Motor neuron (in vitro differentiated cells): ENCODE data around the gene MYBPH. TPM values are rescaled to one million over a fixed set of nuclear protein-coding genes. Genes with fewer than 3 reads are reported as not detected.
A peak's percentile ranks its signal among the peaks of the same experiment; 100 is the strongest.

ENCODE experiments used
- ATAC-seq, 8 experiments: fragments of 200-7000 bp; cut with Tn5 transposase; replicated peaks in 6 of 8; 2 replicates each; pipeline ENCODE4 v1.8.0; 2021; ENCODE audit warnings: mild to moderate bottlenecking in 8 of 8, moderate library complexity in 8 of 8
- H3K27ac ChIP-seq, 2 donors: fragments of 250-450 bp; sonication (Bioruptor Pico); 2 replicates each; pipeline ENCODE4 v1.9.0; 2021; ENCODE audit warnings: antibody characterized with exemption in 2 of 2, mild to moderate bottlenecking in 2 of 2, moderate library complexity in 1 of 2
- H3K4me1 ChIP-seq, 2 donors: fragments of 250-450 bp; sonication (Bioruptor Pico); replicated peaks in 1 of 2; 2 replicates each; pipeline ENCODE4 v1.6.1; 2021; ENCODE audit warnings: antibody characterized with exemption in 2 of 2, mild to moderate bottlenecking in 2 of 2, moderate library complexity in 1 of 2
- H3K4me3 ChIP-seq, 5 donors: fragments of 250-450 bp; sonication (Bioruptor Pico); 2 replicates each; pipeline ENCODE4 v1.9.0; 2021; ENCODE audit warnings: antibody characterized with exemption in 5 of 5, mild to moderate bottlenecking in 5 of 5, moderate library complexity in 4 of 5
- WGBS, 10 experiments: fragments of 450-650 bp; shearing (Covaris generic); methylation state at CpG; one replicate each; pipeline ENCODE4 v1.0.0; 2022; 5-methylcytosine and 5-hydroxymethylcytosine counted together
- in situ Hi-C, 9 experiments: fragments of 400-800 bp; cut with MboI; loops; one replicate each; pipeline ENCODE4 v1.15.0; 2021; ENCODE audit warnings: low sequenced_read_pairs in 9 of 9, low pct_unique_long_range_greater_than_20kb in 2 of 9; ENCODE audit not compliant: unreplicated experiment in 9 of 9
- total RNA-seq, 8 experiments: library from RNA; unstranded; fragments of 300-600 nt; gene quantifications; 2 replicates each; pipeline versions ENCODE4 v1.2.3 to v1.2.4, GENCODE V29; 2022

MYBPH gene
- total RNA-seq, 8 experiments from 2014 or later, result 0.09 to 0.24 (median 0.15) TPM; not detected in 3

- 40 to 88% (median 70%) methylated on average over 1 to 6 of the region's 6 CpGs; no CpG with 5 or more reads in 3 of the 10 experiments for WGBS, 10 experiments
- Histone ChIP-seq H3K4me3 (no peak overlapping the region), H3K4me1 (peaks cover 2 to 3% of the 10 kb centered on the region in 2 donors), H3K27ac (no peak overlapping the region)
- ATAC-seq, result no peak
- in situ Hi-C loops, result no loop called here
Measured at GRCh38 chr1:203199481-203199815, 23.8 kb upstream of the MYBPH start.

DNA sequence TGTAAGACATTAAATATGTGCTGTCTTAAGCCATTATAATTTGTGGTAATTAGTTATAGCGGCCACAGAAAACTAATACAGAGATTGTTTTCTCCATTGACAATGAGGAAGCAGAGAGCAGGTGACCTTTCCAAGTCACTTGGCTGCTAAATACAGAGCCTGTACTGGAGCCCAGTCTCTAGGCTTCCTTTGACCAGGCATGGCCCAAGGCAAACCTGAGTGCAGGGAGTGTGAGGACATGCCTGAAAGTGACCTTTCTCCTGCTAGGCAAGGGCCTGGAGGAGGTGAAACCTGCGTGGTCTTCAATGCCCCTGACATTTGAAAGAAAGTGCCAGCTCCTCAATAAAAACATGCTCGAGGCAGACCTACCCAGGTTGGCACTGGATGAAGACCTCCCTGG is 23.4 kb upstream of the MYBPH start:
- ATAC-seq, result no peak
- WGBS, 10 experiments, result 0 to 100% (median 82%) methylated on average over 1 to 3 of the region's 3 CpGs
- Histone ChIP-seq H3K4me1 (peaks cover 2 to 3% of the 10 kb centered on the region in 2 donors), H3K4me3 (no peak overlapping the region), H3K27ac (no peak overlapping the region)
- in situ Hi-C loops, result no loop called here

- peak in 6 of 8 experiments; percentile 31 to 83 (median 76) for ATAC-seq
Measured at GRCh38 chr1:203197625-203198024, 22.0 kb upstream of the MYBPH start.

DNA sequence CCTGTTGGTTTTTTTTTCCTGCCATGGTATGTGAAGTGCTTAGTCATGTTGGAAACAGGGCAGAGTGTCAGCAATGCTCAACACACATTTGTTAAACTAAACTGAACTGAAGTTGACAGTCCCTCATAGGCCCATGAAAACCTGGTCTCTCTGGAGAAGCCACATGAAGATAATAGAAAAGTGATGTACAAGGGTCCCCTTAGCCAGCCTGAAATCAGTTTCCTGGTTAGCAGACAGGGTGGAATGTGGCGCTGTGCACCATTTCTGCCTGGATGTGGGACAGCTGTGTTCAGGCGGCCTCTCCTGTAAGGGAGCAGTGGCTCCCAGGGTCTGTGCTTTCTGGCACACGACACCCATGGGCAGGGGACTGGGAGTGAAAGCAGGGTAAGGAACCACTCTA is 20.7 kb upstream of the MYBPH start:
- peak in 1 of 8 experiments; percentile 37 for ATAC-seq
- H3K27ac ChIP-seq, result no peak overlapping the region
- H3K4me3 ChIP-seq, result no peak overlapping the region
- peaks cover 3 to 10% of the 10 kb centered on the region in 2 donors for H3K4me1 ChIP-seq
- 86 to 100% (median 100%) methylated on average over 1 to 2 of the region's 3 CpGs; no CpG with 5 or more reads in 5 of the 10 experiments for WGBS, 10 experiments
- in situ Hi-C loops, result no loop called here

More at GRCh38 chr1:203197625-203198024, 22.0 kb upstream of the MYBPH start:
- 17 to 100% (median 36%) methylated on average over 1 to 3 of the region's 3 CpGs; no CpG with 5 or more reads in 3 of the 10 experiments for WGBS, 10 experiments
- Histone ChIP-seq H3K27ac (no peak overlapping the region), H3K4me1 (peaks cover 3 to 7% of the 10 kb centered on the region in 2 donors), H3K4me3 (no peak overlapping the region)
- in situ Hi-C loops, result no loop called here

GRCh38 chr1:203190949-203191348 is 15.3 kb upstream of the MYBPH start:
- Histone ChIP-seq H3K4me1 (peaks cover 11 to 20% of the 10 kb centered on the region in 2 donors), H3K27ac (no peak overlapping the region), H3K4me3 (no peak overlapping the region)
- in situ Hi-C loops, result no loop called here
- 52 to 100% (median 94%) methylated on average over 1 to 2 of the region's 2 CpGs for whole genome bisulfite sequencing, 10 experiments
- ATAC-seq, result no peak

GRCh38 chr1:203189951-203190352 is 14.3 kb upstream of the MYBPH start:
- in situ Hi-C loops, result no loop called here
- ATAC-seq, result no peak
- Histone ChIP-seq H3K4me1 (peaks cover 11 to 20% of the 10 kb centered on the region in 2 donors), H3K4me3 (no peak overlapping the region), H3K27ac (no peak overlapping the region)
- 43 to 100% (median 77%) methylated on average over 1 to 7 of the region's 7 CpGs; no CpG with 5 or more reads in 1 of the 10 experiments for WGBS, 10 experiments

- ATAC-seq, result no peak
- no peak overlapping the region for H3K4me3 ChIP-seq
- WGBS, 10 experiments, result 67 to 100% (median 92%) methylated on average over 1 to 4 of the region's 4 CpGs; no CpG with 5 or more reads in 1 of the 10 experiments
- peaks cover 11 to 20% of the 10 kb centered on the region in 2 donors for H3K4me1 ChIP-seq
- in situ Hi-C loops, result no loop called here
- H3K27ac ChIP-seq, result no peak overlapping the region
Measured at GRCh38 chr1:203188686-203189232, 13.1 kb upstream of the MYBPH start.

DNA sequence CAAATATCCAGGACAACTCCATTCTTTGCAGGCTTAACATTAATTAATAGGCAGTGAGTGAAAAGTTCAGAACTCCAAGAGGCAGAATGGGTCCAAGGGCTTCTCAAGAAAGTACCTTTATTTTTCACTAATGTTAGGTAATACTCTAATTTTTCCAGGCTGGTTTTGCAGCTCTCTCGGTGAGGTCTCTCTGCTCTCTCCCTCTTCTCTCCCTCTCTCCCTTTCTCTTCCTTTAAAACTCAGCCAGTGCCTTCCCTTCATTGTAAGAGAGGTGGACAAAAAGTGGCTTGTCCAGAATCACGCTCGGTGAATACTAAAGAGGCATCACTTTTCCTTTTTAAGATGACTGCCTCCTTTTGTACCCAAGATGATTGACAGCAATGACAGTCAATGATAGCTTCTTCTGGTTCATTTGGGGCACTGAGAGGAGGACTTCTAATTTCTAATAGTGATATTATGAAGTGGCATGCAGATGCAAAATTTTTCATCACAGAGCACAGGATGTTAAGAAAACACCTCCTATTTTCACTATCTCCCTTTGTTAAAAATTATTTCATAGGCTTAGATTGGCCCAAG is 12.2 kb upstream of the MYBPH start:
- 29 to 100% (median 83%) methylated on average over 1 to 3 of the region's 3 CpGs; no CpG with 5 or more reads in 3 of the 10 experiments for WGBS, 10 experiments
- no peak overlapping the region for H3K27ac ChIP-seq
- no peak overlapping the region for H3K4me3 ChIP-seq
- in situ Hi-C loops, result no loop called here
- H3K4me1 ChIP-seq, result peaks cover 11 to 16% of the 10 kb centered on the region in 2 donors
- no peak for ATAC-seq

DNA sequence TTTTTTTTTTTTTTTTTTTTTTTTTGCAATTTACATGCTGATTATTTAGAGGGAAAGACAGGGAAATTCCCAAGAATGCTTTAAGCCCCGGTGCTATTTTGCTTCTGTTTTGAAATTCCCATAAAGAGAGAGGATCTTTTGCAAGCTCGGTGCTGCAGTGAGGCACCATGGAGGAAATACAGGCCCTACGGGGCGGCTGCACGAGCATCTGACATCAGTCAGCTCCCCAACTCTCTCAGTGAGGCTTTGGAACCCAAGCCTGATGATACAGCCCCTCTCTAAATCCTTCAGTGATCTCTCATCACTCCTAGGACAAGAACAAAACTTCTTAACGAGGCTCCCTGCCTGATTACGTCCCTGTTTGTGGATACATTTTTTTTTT is 11.7 kb upstream of the MYBPH start:
- in situ Hi-C loops, result no loop called here
- 0 to 62% (median 44%) methylated on average over 2 to 7 of the region's 7 CpGs for WGBS, 10 experiments
- Histone ChIP-seq H3K27ac (no peak overlapping the region), H3K4me1 (peaks cover 11 to 12% of the 10 kb centered on the region in 2 donors), H3K4me3 (no peak overlapping the region)
- peak in 2 of 8 experiments; percentile 15 to 33 for ATAC-seq

- ATAC-seq, result peak in 2 of 8 experiments; percentile 48 to 50
- peaks cover 11 to 12% of the 10 kb centered on the region in 2 donors for H3K4me1 ChIP-seq
- WGBS, 10 experiments, result 36 to 68% (median 51%) methylated on average over 2 to 9 of the region's 14 CpGs; no CpG with 5 or more reads in 4 of the 10 experiments
- H3K27ac ChIP-seq, result no peak within 1 kb of the TSS
- H3K4me3 ChIP-seq, result no peak within 1 kb of the TSS
- in situ Hi-C loops, result no loop called here
Measured at GRCh38 chr1:203186446-203187303, 11.0 kb upstream of the MYBPH start, which contains the start of gene CHI3L1. TSS of gene CHI3L1 (minus strand) at chr1:203186704. CDS start at chr1:203186623, 81 bp downstream.

- no peak overlapping the region for H3K4me3 ChIP-seq
- WGBS, 10 experiments, result 58 to 74% (median 68%) methylated on average over 2 to 3 of the region's 5 CpGs; no CpG with 5 or more reads in 6 of the 10 experiments
- in situ Hi-C loops, result no loop called here
- ATAC-seq, result peak in 1 of 8 experiments; percentile 7
- peaks cover 11 to 12% of the 10 kb centered on the region in 2 donors for H3K4me1 ChIP-seq
- H3K27ac ChIP-seq, result no peak overlapping the region
Measured at GRCh38 chr1:203186091-203186445, 10.4 kb upstream of the MYBPH start.

DNA sequence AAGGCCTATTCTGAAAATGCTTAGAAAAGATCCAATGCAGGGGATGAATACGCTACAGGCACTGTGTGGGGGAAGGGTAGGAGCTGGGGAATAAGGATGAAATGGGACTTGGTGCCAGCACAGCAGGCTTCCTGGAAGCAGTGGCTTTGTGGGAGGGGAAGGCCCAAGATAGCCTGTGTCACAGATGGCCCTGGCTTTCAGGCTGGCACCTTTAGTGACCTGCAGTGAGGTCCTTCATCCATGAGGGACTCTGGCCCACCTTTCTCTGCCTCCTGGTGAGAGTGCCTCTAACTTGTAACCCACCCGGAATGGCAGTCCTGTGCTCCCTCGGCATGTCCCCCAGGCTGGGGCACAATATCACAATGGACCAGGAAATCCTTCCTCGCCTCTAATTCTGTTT is 10.0 kb upstream of the MYBPH start:
- WGBS, 10 experiments, result 20 to 100% (median 87%) methylated on average over 1 to 4 of the region's 4 CpGs; no CpG with 5 or more reads in 2 of the 10 experiments
- no peak for ATAC-seq
- Histone ChIP-seq H3K4me1 (peaks cover 11 to 12% of the 10 kb centered on the region in 2 donors), H3K4me3 (no peak overlapping the region), H3K27ac (no peak overlapping the region)
- in situ Hi-C loops, result no loop called here

GRCh38 chr1:203185061-203185461 is 9.4 kb upstream of the MYBPH start:
- in situ Hi-C loops, result no loop called here

More at GRCh38 chr1:203185061-203185461, 9.4 kb upstream of the MYBPH start:
- WGBS, 10 experiments, result 52 to 100% (median 100%) methylated on average over 1 to 6 of the region's 10 CpGs; no CpG with 5 or more reads in 3 of the 10 experiments
- peaks cover 11 to 12% of the 10 kb centered on the region in 2 donors for H3K4me1 ChIP-seq
- H3K27ac ChIP-seq, result no peak overlapping the region
- ATAC-seq, result no peak
- no peak overlapping the region for H3K4me3 ChIP-seq
